Measurements from ENCODE around the gene ITPRID2.

Gene ITPRID2

DNA sequence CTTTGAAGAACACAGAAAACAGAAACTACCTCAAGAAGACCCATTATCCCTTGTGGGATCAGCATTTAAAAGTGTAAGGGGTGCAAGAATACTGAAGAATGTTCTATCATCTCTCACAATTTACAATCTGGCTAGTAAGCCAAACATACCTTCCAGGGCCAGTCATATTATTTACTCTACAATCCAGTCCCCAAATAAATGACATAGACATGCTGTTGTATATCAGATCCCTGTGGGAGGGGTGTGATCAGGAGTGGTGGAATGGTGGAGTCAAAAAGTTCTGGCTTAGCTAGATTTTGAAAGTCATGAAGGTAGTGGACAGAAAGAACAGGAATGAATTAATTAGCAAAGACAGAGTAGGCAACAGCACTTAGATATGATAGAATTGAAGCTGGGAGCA is 1.8 kb upstream of the ITPRID2 start:
- no peaks in the 10 kb centered on the region for H3K27me3 ChIP-seq (ENCODE audit: low read length)
- peaks cover 3% of the 10 kb centered on the region; the same call in 1 of the 2 replicates for H3K79me2 ChIP-seq (ENCODE audit: insufficient read depth, low read length)
- H3K4me3 ChIP-seq (ENCODE audit: insufficient read depth, low read length, poor library complexity, severe bottlenecking) = no peak overlapping the region
- TF ChIP-seq EZH2phosphoT487 (conservative IDR thresholded peaks at IDR 0.05; ENCODE audit: low read length) = no peak
- TF ChIP-seq, protein P1, sequence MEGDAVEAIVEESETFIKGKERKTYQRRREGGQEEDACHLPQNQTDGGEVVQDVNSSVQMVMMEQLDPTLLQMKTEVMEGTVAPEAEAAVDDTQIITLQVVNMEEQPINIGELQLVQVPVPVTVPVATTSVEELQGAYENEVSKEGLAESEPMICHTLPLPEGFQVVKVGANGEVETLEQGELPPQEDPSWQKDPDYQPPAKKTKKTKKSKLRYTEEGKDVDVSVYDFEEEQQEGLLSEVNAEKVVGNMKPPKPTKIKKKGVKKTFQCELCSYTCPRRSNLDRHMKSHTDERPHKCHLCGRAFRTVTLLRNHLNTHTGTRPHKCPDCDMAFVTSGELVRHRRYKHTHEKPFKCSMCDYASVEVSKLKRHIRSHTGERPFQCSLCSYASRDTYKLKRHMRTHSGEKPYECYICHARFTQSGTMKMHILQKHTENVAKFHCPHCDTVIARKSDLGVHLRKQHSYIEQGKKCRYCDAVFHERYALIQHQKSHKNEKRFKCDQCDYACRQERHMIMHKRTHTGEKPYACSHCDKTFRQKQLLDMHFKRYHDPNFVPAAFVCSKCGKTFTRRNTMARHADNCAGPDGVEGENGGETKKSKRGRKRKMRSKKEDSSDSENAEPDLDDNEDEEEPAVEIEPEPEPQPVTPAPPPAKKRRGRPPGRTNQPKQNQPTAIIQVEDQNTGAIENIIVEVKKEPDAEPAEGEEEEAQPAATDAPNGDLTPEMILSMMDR (IDR thresholded peaks at IDR 0.05; ENCODE audit: insufficient read depth, low read length, poor library complexity, severe bottlenecking) = no peak
- H3F3A ChIP-seq (ENCODE audit: insufficient read depth) = peaks cover 5% of the 10 kb centered on the region; the same call in 1 of the 2 replicates
- peaks cover 6% of the 10 kb centered on the region for H3K36me3 ChIP-seq (ENCODE audit: low read length)
- no peak overlapping the region for H2AFZ ChIP-seq (ENCODE audit: low read depth, low read length, severe bottlenecking)
- no peak overlapping the region for H3K9ac ChIP-seq (ENCODE audit: low read length)
- no peaks in the 10 kb centered on the region for H3K9me3 ChIP-seq (ENCODE audit: insufficient read depth, low read length)
- H4K20me1 ChIP-seq (ENCODE audit: low read depth, low read length) = no peaks in the 10 kb centered on the region
- no peaks in the 10 kb centered on the region for H3K9me2 ChIP-seq (replicated peaks; ENCODE audit: insufficient read depth, low read length)
- H3K27ac ChIP-seq (ENCODE audit: low read depth, low read length) = no peak overlapping the region
- no peak overlapping the region for H3K4me2 ChIP-seq (ENCODE audit: low read depth, low read length, poor library complexity, severe bottlenecking)

DNA sequence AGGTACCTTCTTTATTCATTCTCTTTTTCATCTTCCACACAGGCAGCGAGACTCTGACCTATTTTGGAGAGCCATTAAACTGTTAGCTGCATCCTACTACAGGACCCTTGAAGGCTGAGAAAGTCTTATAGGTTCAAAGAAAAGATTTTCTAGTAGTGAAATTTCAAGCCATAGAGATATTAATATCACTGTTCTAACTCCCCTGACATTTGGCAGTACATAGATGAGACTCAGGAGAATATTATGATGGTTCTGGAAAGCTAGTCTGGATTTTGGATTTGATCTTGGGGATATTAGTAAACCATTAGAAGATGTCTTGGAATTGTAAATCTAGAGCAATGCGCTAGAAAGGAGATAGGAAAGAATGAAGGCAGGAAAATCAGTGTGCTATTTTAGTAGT is 1.3 kb upstream of the ITPRID2 start:
- Histone ChIP-seq H3K9ac (ENCODE audit: low read length) (no peak overlapping the region), H3K4me3 (ENCODE audit: insufficient read depth, low read length, poor library complexity, severe bottlenecking) (no peak overlapping the region), H3K36me3 (ENCODE audit: low read length) (peaks cover 6% of the 10 kb centered on the region), H2AFZ (ENCODE audit: low read depth, low read length, severe bottlenecking) (no peak overlapping the region), H3K27ac (ENCODE audit: low read depth, low read length) (no peak overlapping the region), H3K9me2 (replicated peaks; ENCODE audit: insufficient read depth, low read length) (no peaks in the 10 kb centered on the region), H3K27me3 (ENCODE audit: low read length) (no peaks in the 10 kb centered on the region), H3K9me3 (ENCODE audit: insufficient read depth, low read length) (no peaks in the 10 kb centered on the region), H3K4me2 (ENCODE audit: low read depth, low read length, poor library complexity, severe bottlenecking) (no peak overlapping the region), H4K20me1 (ENCODE audit: low read depth, low read length) (no peaks in the 10 kb centered on the region), H3F3A (ENCODE audit: insufficient read depth) (peaks cover 5% of the 10 kb centered on the region; the same call in 1 of the 2 replicates), H3K79me2 (ENCODE audit: insufficient read depth, low read length) (peaks cover 3% of the 10 kb centered on the region; the same call in 1 of the 2 replicates)
- TF ChIP-seq, protein P1 (IDR thresholded peaks at IDR 0.05; ENCODE audit: insufficient read depth, low read length, poor library complexity, severe bottlenecking) = no peak
- TF ChIP-seq EZH2phosphoT487 (conservative IDR thresholded peaks at IDR 0.05; ENCODE audit: low read length) = no peak

DNA sequence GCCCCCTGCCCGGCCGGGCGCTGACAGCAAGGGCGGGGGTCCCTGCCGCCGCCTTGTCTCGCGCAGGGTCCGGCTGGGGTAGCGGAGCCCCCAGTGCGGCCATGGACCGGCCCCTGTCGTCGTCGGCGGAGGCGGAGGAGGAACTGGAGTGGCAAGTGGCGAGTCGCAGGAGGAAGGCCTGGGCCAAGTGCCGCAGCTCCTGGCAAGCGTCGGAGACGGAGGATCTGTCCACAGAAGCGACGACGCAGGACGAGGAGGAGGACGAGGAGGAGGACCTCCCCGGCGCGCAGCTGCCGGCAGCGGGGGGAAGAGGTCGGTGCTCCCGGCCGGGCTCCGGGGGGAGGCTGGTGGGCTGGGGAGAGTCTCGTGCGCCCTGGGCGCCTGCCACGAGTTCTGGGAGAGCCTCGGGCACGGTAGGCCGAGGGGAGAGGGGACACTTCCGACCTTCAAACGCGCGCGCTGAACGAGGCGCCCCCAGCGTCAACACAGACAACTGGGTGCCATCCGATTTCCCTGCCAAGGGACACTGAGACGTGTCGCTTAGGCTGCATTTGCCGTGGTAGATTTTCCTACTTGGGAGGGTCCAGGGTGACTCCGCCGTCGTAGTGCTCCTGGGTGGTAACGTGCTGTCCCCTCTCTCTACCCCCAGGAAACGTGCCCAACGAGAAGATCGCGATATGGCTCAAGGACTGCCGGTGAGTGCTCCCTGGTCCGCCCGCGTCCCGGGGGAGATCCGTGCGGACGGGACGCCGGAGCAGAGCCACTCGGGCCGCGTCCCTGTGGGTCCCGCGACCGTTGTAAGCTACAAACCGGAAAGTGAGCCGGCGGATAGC is 652 bp downstream of the ITPRID2 start:
- Histone ChIP-seq H3K9ac (ENCODE audit: low read length) (peak overlapping the region; percentile 94), H3K27me3 (ENCODE audit: low read length) (no peaks in the 10 kb centered on the region), H3K27ac (ENCODE audit: low read depth, low read length) (peak overlapping the region; percentile 38), H3K79me2 (ENCODE audit: insufficient read depth, low read length) (peaks cover 3% of the 10 kb centered on the region; the same call in 1 of the 2 replicates), H4K20me1 (ENCODE audit: low read depth, low read length) (no peaks in the 10 kb centered on the region), H3K9me2 (replicated peaks; ENCODE audit: insufficient read depth, low read length) (no peaks in the 10 kb centered on the region), H3F3A (ENCODE audit: insufficient read depth) (peaks cover 5% of the 10 kb centered on the region; the same call in 1 of the 2 replicates), H3K4me3 (ENCODE audit: insufficient read depth, low read length, poor library complexity, severe bottlenecking) (peak overlapping the region; percentile 76), H3K9me3 (ENCODE audit: insufficient read depth, low read length) (no peaks in the 10 kb centered on the region), H3K4me2 (ENCODE audit: low read depth, low read length, poor library complexity, severe bottlenecking) (peak overlapping the region; percentile 77), H3K36me3 (ENCODE audit: low read length) (peaks cover 6% of the 10 kb centered on the region), H2AFZ (ENCODE audit: low read depth, low read length, severe bottlenecking) (peak overlapping the region; percentile 96)
- TF ChIP-seq, protein P1 (IDR thresholded peaks at IDR 0.05; ENCODE audit: insufficient read depth, low read length, poor library complexity, severe bottlenecking) = no peak
- no peak for TF ChIP-seq EZH2phosphoT487 (conservative IDR thresholded peaks at IDR 0.05; ENCODE audit: low read length)

Measured in SU-DHL-6 (cell line).